Naive thymus-derived CD4-positive, alpha-beta T cell (primary cell): ENCODE data around the gene PDCD4. TPM values are rescaled to one million over a fixed set of nuclear protein-coding genes. Genes with fewer than 3 reads are reported as not detected.
A peak's percentile ranks its signal among the peaks of the same experiment; 100 is the strongest.
"Not testable (repeated sequence)": the region's sequence is repeated elsewhere in the genome, so short reads cannot be mapped to it uniquely, and the experiment has no call there.

Source experiments
- ATAC-seq: fragments of 150-1000 bp; cut with Tn5 transposase; 2 replicates; pipeline ENCODE4 v1.10.0; 2021; ENCODE audit warnings: mild to moderate bottlenecking, moderate library complexity
- CTCF ChIA-PET: fragments of 350-600 bp; sonication (Branson Sonifier 250); formaldehyde crosslinking; loops from one replicate; lab custom pipeline; 2021; ENCODE audit warnings: antibody characterized with exemption; lab: Charles Lee
- POLR2A ChIA-PET: fragments of 350-600 bp; sonication (Branson Sonifier 250); formaldehyde crosslinking; loops from one replicate; lab custom pipeline; 2021; ENCODE audit warnings: antibody characterized with exemption, inconsistent platforms; lab: Charles Lee
- DNase-seq, 9 donors: peaks; one replicate each; pipeline versions ENCODE4 v3.0.0 to v3.0.0-alpha.2; 2020 to 2022; ENCODE audit warnings: mixed read lengths in 1 of 9
- H3K27ac ChIP-seq: one replicate; pipeline ENCODE4 v1.7.0; 2013; ENCODE audit warnings: mild to moderate bottlenecking, low read depth, low read length, moderate library complexity
- H3K27me3 ChIP-seq, 2 donors: one replicate each; pipeline ENCODE4 v1.7.0; 2013; ENCODE audit warnings: low read length in 2 of 2, mild to moderate bottlenecking in 2 of 2, moderate library complexity in 2 of 2; ENCODE audit not compliant: control insufficient read depth in 2 of 2, insufficient read depth in 2 of 2
- H3K36me3 ChIP-seq, 3 experiments: 1 replicate in 2 of 3; 2 replicates in 1 of 3; pipeline ENCODE4 v1.7.0; 2013; ENCODE audit warnings: low read length in 3 of 3, mild to moderate bottlenecking in 3 of 3, moderate library complexity in 1 of 3; ENCODE audit not compliant: insufficient read depth in 3 of 3, control insufficient read depth in 2 of 3
- H3K4me1 ChIP-seq, 2 donors: one replicate each; pipeline ENCODE4 v1.7.0; 2013; ENCODE audit warnings: low read length in 2 of 2, mild to moderate bottlenecking in 2 of 2, moderate library complexity in 1 of 2; ENCODE audit not compliant: control insufficient read depth in 2 of 2, insufficient read depth in 2 of 2
- H3K4me3 ChIP-seq: 2 replicates; pipeline ENCODE4 v1.7.0; 2013; ENCODE audit warnings: mild to moderate bottlenecking, low read length
- H3K9me3 ChIP-seq, 3 experiments: 1 replicate in 2 of 3; 2 replicates in 1 of 3; pipeline ENCODE4 v1.7.0; 2013; ENCODE audit warnings: low read length in 3 of 3; ENCODE audit not compliant: control insufficient read depth in 2 of 3
- H3K27ac Mint-ChIP-seq, 9 donors: one replicate each; pipeline ENCODE4 v1.8.0; 2020 to 2022; ENCODE audit warnings: mixed read lengths in 9 of 9, mild to moderate bottlenecking in 8 of 9, moderate library complexity in 5 of 9, inconsistent platforms in 2 of 9
- H3K27me3 Mint-ChIP-seq, 5 donors: one replicate each; pipeline ENCODE4 v1.8.0; 2021 to 2022; ENCODE audit warnings: mixed read lengths in 5 of 5, mild to moderate bottlenecking in 1 of 5
- H3K36me3 Mint-ChIP-seq, 5 donors: one replicate each; pipeline ENCODE4 v1.8.0; 2020 to 2022; ENCODE audit warnings: mixed read lengths in 5 of 5, mild to moderate bottlenecking in 3 of 5, inconsistent platforms in 1 of 5
- H3K4me1 Mint-ChIP-seq, 7 donors: one replicate each; pipeline ENCODE4 v1.8.0; 2020 to 2022; ENCODE audit warnings: mixed read lengths in 7 of 7, mild to moderate bottlenecking in 3 of 7, inconsistent platforms in 1 of 7
- H3K4me3 Mint-ChIP-seq, 10 donors: one replicate each; pipeline ENCODE4 v1.8.0; 2020 to 2022; ENCODE audit warnings: mild to moderate bottlenecking in 10 of 10, mixed read lengths in 10 of 10, moderate library complexity in 6 of 10, inconsistent platforms in 2 of 10
- H3K9me3 Mint-ChIP-seq, 11 donors: one replicate each; pipeline ENCODE4 v1.8.0; 2020 to 2022; ENCODE audit warnings: mixed read lengths in 11 of 11, mild to moderate bottlenecking in 4 of 11, inconsistent platforms in 1 of 11, moderate library complexity in 1 of 11
- intact Hi-C, 2 donors: fragments of 100-400 bp; cut with micrococcal nuclease; formaldehyde crosslinking; loops; one replicate each; pipeline ENCODE4 v1.15.1; 2023
- polyA plus RNA-seq, 2 donors: library from polyadenylated mRNA; unstranded; fragments of 300-500 nt; fragmentation: Illumina TruSeq; gene quantifications; one replicate each; pipeline ENCODE4 v1.2.3, GENCODE V29; 2021
- total RNA-seq, 6 experiments: library from RNA in 5 of 6; stranded (reverse) in 5 of 6; gene quantifications; 1 replicate in 5 of 6; 2 replicates in 1 of 6; pipeline ENCODE4 v1.2.3 and lab custom pipeline; 2021 to 2026

The PDCD4 gene
- total and polyA plus RNA-seq, 7 experiments from 2014 or later = 93.7 to 295 (median 253) TPM

DNA sequence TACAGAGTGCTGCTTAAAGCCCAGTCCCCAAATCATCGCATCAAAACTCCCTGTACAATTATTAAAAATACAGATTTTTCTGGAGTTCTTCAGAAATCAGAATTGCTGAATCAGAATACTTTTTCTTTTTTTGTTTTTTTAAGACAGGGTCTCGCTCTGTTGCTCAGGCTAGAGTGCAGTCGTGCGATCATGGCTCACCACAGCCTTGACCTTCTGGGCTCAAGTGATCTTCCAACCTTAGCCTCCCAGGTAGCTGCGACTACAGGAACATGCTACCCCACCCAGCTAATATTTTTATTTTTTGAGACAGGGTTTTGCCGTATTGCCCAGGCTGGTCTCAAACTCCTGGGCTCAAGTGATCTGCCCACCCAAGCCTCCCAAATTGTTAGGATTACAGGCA is 43.3 kb downstream of the PDCD4 start:
- Histone ChIP-seq H3K9me3 (no peaks in the 10 kb centered on the region), H3K36me3 (peaks cover 0 to 22% (median 6%) of the 10 kb centered on the region in 3 experiments), H3K27me3 (no peaks in the 10 kb centered on the region), H3K4me3 (no peak overlapping the region), H3K4me1 (peaks cover 6 to 7% of the 10 kb centered on the region in 2 donors), H3K27ac (no peak overlapping the region)
- Mint-ChIP-seq H3K9me3 (no peaks in the 10 kb centered on the region), H3K4me1 (peaks cover 14 to 58% (median 45%) of the 10 kb centered on the region in 7 donors), H3K4me3 (peak overlapping the region in 1 of 10 donors; percentile 48), H3K27me3 (no peaks in the 10 kb centered on the region), H3K27ac (peak overlapping the region in 2 of 9 donors; percentile 36 to 72), H3K36me3 (peaks cover 3 to 16% (median 8%) of the 10 kb centered on the region in 5 donors)
- ATAC-seq (no peak), DNase-seq (no peak)
- CTCF ChIA-PET = no interaction called here
- POLR2A ChIA-PET = no interaction called here
- intact Hi-C loops = loop anchor here in 1 of 2 donors (5.0 kb wide), 2 partner anchors 703 to 1532 kb away; partner anchors contain the start of genes VTI1A and ZDHHC6

DNA sequence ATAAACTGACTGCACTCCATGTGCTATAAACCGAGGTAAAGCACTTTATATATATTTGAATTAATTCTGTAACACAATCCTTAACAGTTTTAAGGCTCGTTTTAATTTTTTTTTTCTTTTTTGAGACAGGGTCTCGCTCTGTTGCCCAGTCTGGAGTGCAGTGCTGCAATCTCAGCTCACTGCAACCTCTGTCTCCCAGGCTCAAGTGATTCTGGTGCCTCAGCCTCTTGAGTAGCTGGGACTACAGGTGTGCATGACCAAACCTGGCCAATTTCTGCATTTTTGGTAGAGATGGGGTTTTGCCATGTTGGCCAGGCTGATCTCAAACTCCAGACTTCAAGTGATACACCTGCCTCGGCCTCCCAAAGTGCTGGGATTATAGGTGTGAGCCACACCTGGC is 43.9 kb downstream of the PDCD4 start:
- H3K27me3 ChIP-seq, CTCF ChIA-PET, H3K9me3 Mint-ChIP-seq, H3K27me3 Mint-ChIP-seq, H3K9me3 ChIP-seq, ATAC-seq, H3K27ac ChIP-seq, H3K4me1 ChIP-seq, H3K4me3 ChIP-seq, DNase-seq, H3K4me3 Mint-ChIP-seq: not testable (repeated sequence)
- POLR2A ChIA-PET = interaction anchor here (2.2 kb wide), 1 partner anchor 112 kb away, joined by 7 read pairs; no protein-coding TSS in a partner anchor
- H3K4me1 Mint-ChIP-seq = peaks cover 18 to 57% (median 44%) of the 10 kb centered on the region in 7 donors
- peaks cover 3 to 12% (median 8%) of the 10 kb centered on the region in 5 donors for H3K36me3 Mint-ChIP-seq
- peaks cover 0 to 18% (median 6%) of the 10 kb centered on the region in 3 experiments for H3K36me3 ChIP-seq
- H3K27ac Mint-ChIP-seq = peak overlapping the region in 2 of 9 donors; percentile 59 to 72
- intact Hi-C loops = loop anchor here in 1 of 2 donors (5.0 kb wide), 2 partner anchors 703 to 1532 kb away; partner anchors contain the start of genes VTI1A and ZDHHC6

DNA sequence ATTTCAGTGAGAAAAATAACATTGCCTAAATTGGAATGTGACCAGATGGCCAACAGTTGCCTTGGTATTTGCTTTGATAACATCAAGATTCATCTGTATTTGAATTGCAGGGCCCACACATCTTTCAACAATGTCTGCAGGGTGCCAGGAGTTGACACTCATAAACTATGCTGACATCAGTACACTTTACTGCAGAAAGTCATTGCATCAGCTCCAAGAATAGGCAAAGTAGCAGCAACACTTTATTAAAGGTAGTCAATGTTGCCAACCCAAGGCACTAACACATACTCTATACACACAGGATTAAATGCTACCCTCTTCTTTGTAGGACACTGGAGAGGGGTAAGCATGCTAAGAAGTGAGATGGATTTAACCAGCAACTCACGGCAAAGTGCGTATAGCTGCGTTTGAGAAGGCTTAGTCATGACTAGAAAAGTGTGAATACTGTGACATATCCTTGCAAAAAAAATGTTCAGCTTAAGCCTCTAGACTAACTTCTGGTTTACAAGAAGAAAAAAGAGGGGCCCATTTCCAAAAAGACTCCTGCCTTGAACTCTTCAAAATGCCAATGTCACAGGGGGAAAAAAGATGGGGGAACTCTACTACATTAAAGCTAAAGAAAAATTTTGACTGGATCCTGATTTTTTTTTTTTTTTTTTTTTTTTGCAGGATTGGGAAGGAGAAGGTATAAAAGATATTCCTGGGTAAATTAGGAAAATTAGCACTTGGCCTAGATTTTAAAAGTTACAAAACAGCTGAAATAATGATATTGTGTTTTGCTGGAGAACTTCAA is 45.0 kb downstream of the PDCD4 start:
- peak overlapping the region in 8 of 10 donors; percentile 24 to 98 (median 88) for H3K4me3 Mint-ChIP-seq
- intact Hi-C loops = loop anchor here in 1 of 2 donors (5.0 kb wide), 2 partner anchors 704 to 1531 kb away; partner anchors contain the start of genes VTI1A and ZDHHC6
- H3K36me3 ChIP-seq = peaks cover 0 to 12% (median 6%) of the 10 kb centered on the region in 3 experiments
- H3K4me3 ChIP-seq = no peak overlapping the region
- ChIA-PET CTCF (interaction anchor here (0.6 to 0.7 kb wide), 3 partner anchors 23 to 57 kb away, joined by 3 read pairs; no protein-coding TSS in a partner anchor), POLR2A (interaction anchor here (0.6 to 2.2 kb wide), 7 partner anchors 9 to 253 kb away, joined by 3 to 10 read pairs (median 4); no protein-coding TSS in a partner anchor)
- ATAC-seq (no peak), DNase-seq (no peak)
- peaks cover 0 to 9% (median 5%) of the 10 kb centered on the region in 5 donors for H3K36me3 Mint-ChIP-seq
- no peaks in the 10 kb centered on the region for H3K9me3 ChIP-seq
- H3K4me1 Mint-ChIP-seq = peaks cover 15 to 58% (median 49%) of the 10 kb centered on the region in 7 donors
- H3K27ac ChIP-seq = no peak overlapping the region
- H3K4me1 ChIP-seq = peaks cover 7 to 17% of the 10 kb centered on the region in 2 donors
- no peaks in the 10 kb centered on the region for H3K27me3 Mint-ChIP-seq
- peak overlapping the region in 5 of 9 donors; percentile 63 to 100 (median 98) for H3K27ac Mint-ChIP-seq
- no peaks in the 10 kb centered on the region for H3K27me3 ChIP-seq
- H3K9me3 Mint-ChIP-seq = no peaks in the 10 kb centered on the region

DNA sequence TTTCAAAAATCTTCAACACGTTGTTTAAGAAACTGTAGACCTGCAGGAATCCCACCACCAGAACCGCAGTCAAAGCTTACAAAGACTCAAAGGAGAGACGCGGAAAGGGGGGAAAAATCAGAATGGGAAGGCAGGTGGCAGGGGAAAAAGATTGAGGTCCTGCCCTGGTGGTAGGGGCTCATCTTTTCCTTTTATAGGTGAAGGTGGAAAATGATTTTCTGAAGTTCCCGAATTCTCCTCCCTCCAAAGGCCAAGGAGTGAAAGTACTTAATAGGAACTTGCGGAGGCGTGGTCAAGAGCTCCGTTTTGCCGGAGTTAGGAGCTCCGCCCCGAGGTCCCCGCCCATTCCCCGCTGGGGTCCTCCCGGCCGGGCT is 46.5 kb downstream of the PDCD4 start:
- peaks cover 21 to 63% (median 54%) of the 10 kb centered on the region in 7 donors for H3K4me1 Mint-ChIP-seq

DNA sequence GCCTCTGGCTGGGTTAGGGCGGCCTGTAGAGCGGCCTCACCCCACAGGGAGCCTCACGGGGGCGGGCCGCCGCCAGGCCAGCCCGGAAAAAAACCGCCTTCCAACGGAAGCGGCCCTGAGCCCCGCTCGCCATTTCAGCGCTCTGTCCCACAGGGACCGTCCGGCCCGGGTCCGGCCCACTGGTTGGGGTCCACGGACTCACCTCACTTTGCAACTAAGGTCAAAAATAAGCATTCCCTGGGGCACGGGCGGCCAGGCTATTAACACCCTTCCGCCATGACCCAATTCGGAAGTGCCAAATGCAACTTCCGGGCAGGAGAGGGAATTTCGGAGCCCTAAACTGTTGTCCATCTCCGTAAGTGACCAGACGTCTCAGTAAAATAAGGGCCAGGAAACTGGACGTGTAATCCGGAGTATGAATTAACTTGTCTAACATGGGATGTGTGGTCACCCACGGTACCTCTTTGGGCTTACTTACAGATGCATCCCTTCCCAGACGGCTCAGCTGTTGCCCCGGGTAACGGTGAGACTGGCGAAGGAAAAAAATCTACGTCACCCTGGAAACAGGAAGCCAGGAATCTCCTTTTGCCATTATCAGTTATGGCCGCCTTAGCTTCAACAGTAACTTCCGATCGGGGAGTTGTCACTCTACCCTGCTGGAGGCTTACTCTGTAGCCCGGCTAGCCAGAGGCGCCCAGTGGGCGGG is 47.1 kb downstream of the PDCD4 start, which contains the start of gene BBIP1:
Gene BBIP1, minus strand, starts transcription at position 538 of the 706 bp plus-strand sequence. CDS start 1,023 bp downstream, outside the sequence.
- H3K27ac ChIP-seq = peak within 1 kb of the TSS; percentile 100
- intact Hi-C loops = loop anchor here (1.0 to 5.0 kb wide), 25 partner anchors 10 to 1529 kb away; partner anchors contain the start of genes DUSP5 (in 2 of the 2), SMC3 (in 2 of the 2), ADRA2A (in 1 of the 2) and PDCD4 (in 1 of the 2)
- DNase-seq (peak in 4 of 9 donors; percentile 70 to 98 (median 90)), ATAC-seq (peak; percentile 63)
- ChIA-PET POLR2A (interaction anchor here (0.6 to 2.0 kb wide), 22 partner anchors 9 to 710 kb away, joined by 3 to 10 read pairs (median 3); no protein-coding TSS in a partner anchor), CTCF (interaction anchor here (0.8 to 1.4 kb wide), 2 partner anchors 21 to 37 kb away, joined by 3 to 6 read pairs; no protein-coding TSS in a partner anchor)
- peaks cover 0 to 7% (median 4%) of the 10 kb centered on the region in 5 donors for H3K36me3 Mint-ChIP-seq
- H3K4me3 Mint-ChIP-seq = peak within 1 kb of the TSS; percentile 86 to 100 (median 98)
- H3K4me1 ChIP-seq = peaks cover 7 to 17% of the 10 kb centered on the region in 2 donors
- H3K4me1 Mint-ChIP-seq = peaks cover 24 to 66% (median 59%) of the 10 kb centered on the region in 7 donors
- H3K27me3 Mint-ChIP-seq = no peaks in the 10 kb centered on the region
- H3K9me3 ChIP-seq = no peaks in the 10 kb centered on the region
- H3K27me3 ChIP-seq = no peaks in the 10 kb centered on the region
- peak within 1 kb of the TSS; percentile 97 to 100 (median 99) for H3K27ac Mint-ChIP-seq
- H3K9me3 Mint-ChIP-seq = no peaks in the 10 kb centered on the region
- peak within 1 kb of the TSS; percentile 97 for H3K4me3 ChIP-seq
- peaks cover 0 to 11% (median 0%) of the 10 kb centered on the region in 3 experiments for H3K36me3 ChIP-seq

More for the DNA sequence above, 46.5 kb downstream of the PDCD4 start:
- H3K36me3 Mint-ChIP-seq = peaks cover 0 to 7% (median 4%) of the 10 kb centered on the region in 5 donors
- H3K9me3 Mint-ChIP-seq = no peaks in the 10 kb centered on the region
- ChIA-PET POLR2A (interaction anchor here (0.6 to 2.0 kb wide), 14 partner anchors 11 to 175 kb away, joined by 3 to 10 read pairs (median 3); no protein-coding TSS in a partner anchor), CTCF (interaction anchor here (0.8 to 1.4 kb wide), 2 partner anchors 20 to 36 kb away, joined by 3 to 6 read pairs; no protein-coding TSS in a partner anchor)
- H3K4me3 Mint-ChIP-seq = peak overlapping the region; percentile 86 to 100 (median 96)
- peak in 5 of 9 donors; percentile 66 to 80 (median 68) for DNase-seq
- Histone ChIP-seq H3K27ac (peak overlapping the region; percentile 100), H3K27me3 (no peaks in the 10 kb centered on the region), H3K4me3 (peak overlapping the region; percentile 97), H3K9me3 (no peaks in the 10 kb centered on the region), H3K4me1 (peaks cover 7 to 17% of the 10 kb centered on the region in 2 donors), H3K36me3 (peaks cover 0 to 11% (median 3%) of the 10 kb centered on the region in 3 experiments)
- H3K27me3 Mint-ChIP-seq = no peaks in the 10 kb centered on the region
- H3K27ac Mint-ChIP-seq = peak overlapping the region; percentile 97 to 100 (median 99)
- intact Hi-C loops = loop anchor here (1.0 to 5.0 kb wide), 13 partner anchors 10 to 1529 kb away; partner anchors contain the start of genes ADRA2A (in 1 of the 2), VTI1A (in 1 of the 2), XPNPEP1 (in 1 of the 2) and ZDHHC6 (in 1 of the 2)
- no peak for ATAC-seq
